Stimulated activated CD8-positive, alpha-beta memory T cell treated with anti-CD3 and anti-CD28 coated beads, Interleukin-7, amount 100 ng/mL, for 1 hour (primary cell): ENCODE measurements around the gene SLC2A4RG.

Experiments used
- DNase-seq, 2 donors: peaks; one replicate each; pipeline ENCODE4 v3.0.0-alpha.2; 2020; ENCODE audit warnings: low read depth in 2 of 2

SLC2A4RG gene

GRCh38 chr20:63752411-63753101, 13.0 kb downstream of the SLC2A4RG start:
- no peak for DNase-seq

- no peak for DNase-seq
Observed at GRCh38 chr20:63753381-63753780, 13.8 kb downstream of the SLC2A4RG start.

- no peak for DNase-seq
Observed at GRCh38 chr20:63754008-63754407, 14.4 kb downstream of the SLC2A4RG start.

- no peak for DNase-seq
Observed at GRCh38 chr20:63755933-63756647, 16.5 kb downstream of the SLC2A4RG start.

- DNase-seq: no peak
Observed at GRCh38 chr20:63756648-63756991, 17.0 kb downstream of the SLC2A4RG start.

GRCh38 chr20:63758152-63758551, 18.6 kb downstream of the SLC2A4RG start:
- DNase-seq: no peak

GRCh38 chr20:63759377-63759901, 19.9 kb downstream of the SLC2A4RG start:
- no peak for DNase-seq

- no peak for DNase-seq
Observed at GRCh38 chr20:63765082-63765873, 25.7 kb downstream of the SLC2A4RG start.

- no peak for DNase-seq
Observed at GRCh38 chr20:63765902-63766301, 26.3 kb downstream of the SLC2A4RG start.

- DNase-seq: no peak
Observed at GRCh38 chr20:63766695-63767426, 27.3 kb downstream of the SLC2A4RG start.

GRCh38 chr20:63767456-63767855, 27.9 kb downstream of the SLC2A4RG start:
- no peak for DNase-seq

GRCh38 chr20:63767886-63768285, 28.3 kb downstream of the SLC2A4RG start:
- no peak for DNase-seq

GRCh38 chr20:63768591-63769515, 29.3 kb downstream of the SLC2A4RG start:
- no peak for DNase-seq

- DNase-seq: no peak
Observed at GRCh38 chr20:63769891-63770474, 30.4 kb downstream of the SLC2A4RG start.

- DNase-seq: no peak
Observed at GRCh38 chr20:63771046-63771707, 31.6 kb downstream of the SLC2A4RG start.

- DNase-seq: no peak
Observed at GRCh38 chr20:63772781-63773518, 33.4 kb downstream of the SLC2A4RG start.

- DNase-seq: no peak
Observed at GRCh38 chr20:63773571-63774241, 34.1 kb downstream of the SLC2A4RG start.

- DNase-seq: no peak
Observed at GRCh38 chr20:63774306-63774705, 34.7 kb downstream of the SLC2A4RG start.
